ENCODE data around the gene WNT10A. TPM values are rescaled to one million over a fixed set of nuclear protein-coding genes. Genes with fewer than 3 reads are reported as not detected.

WNT10A gene
- total and polyA plus RNA-seq, 10 of the 15 experiments (the other 5 are each of a cell fraction or from before 2014, with no cell fraction given): 0.61 to 45.0 (median 6.9) TPM

DNA sequence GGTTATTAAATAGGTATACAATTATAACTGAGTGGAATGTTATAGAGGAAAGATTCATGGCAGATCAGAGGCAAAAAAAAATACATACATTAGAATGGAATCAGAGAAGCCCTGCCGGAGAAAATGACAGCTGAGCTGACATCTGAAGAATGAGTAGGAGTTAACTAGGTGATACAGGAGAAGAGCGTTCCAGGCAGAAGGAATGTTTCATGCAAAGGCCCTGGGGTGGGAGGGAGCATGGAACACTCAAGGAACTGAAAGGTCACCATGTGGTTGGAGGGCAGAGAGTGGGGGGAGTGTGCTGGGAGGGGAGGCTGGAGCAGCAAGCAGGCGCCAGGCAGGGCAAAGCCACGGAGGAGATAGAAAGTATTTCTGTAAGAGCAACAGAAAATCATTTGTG lies 47.2 kb downstream of the WNT10A start:
- H3K36me3 ChIP-seq (ENCODE audit: control insufficient read depth in 2 of 2, insufficient read depth in 2 of 2, low read length in 1 of 2): no peaks in the 10 kb centered on the region
- no peaks in the 10 kb centered on the region for H3K27me3 ChIP-seq (replicated peaks in 1 of 2; ENCODE audit: control insufficient read depth in 2 of 2, insufficient read depth in 2 of 2, low read length in 1 of 2)
- no peaks in the 10 kb centered on the region for H3K4me1 ChIP-seq (ENCODE audit: control insufficient read depth, insufficient read depth, low read length)
- H3K27ac ChIP-seq (ENCODE audit: control insufficient read depth, insufficient read depth): no peak overlapping the region
- H3K9ac ChIP-seq (ENCODE audit: control insufficient read depth, insufficient read depth, low read length): no peak overlapping the region
- ChIA-PET POLR2A (no interaction called here), CTCF (interaction anchor here (1.9 kb wide), 1 partner anchor 13 kb away, joined by 5 read pairs; no protein-coding TSS in a partner anchor), RAD21 (ENCODE audit: unreplicated experiment) (no interaction called here), SMC1A (ENCODE audit: uncharacterized antibody, unreplicated experiment) (no interaction called here)
- 92% methylated on average over 2 of the region's 4 CpGs for WGBS (ENCODE audit: insufficient coverage, insufficient replicate concordance, low lambda C conversion rate, missing lambda C conversion rate)
- FAIRE-seq (no peak), ATAC-seq (no peak), DNase-seq (ENCODE audit: low read depth, low spot score) (no peak)
- no TSS peak for BruUV-seq (replicated peaks)
- intact Hi-C loops (cut with micrococcal nuclease; ENCODE audit: unreplicated experiment) (no loop called here), in situ Hi-C loops (cut with MboI) (no loop called here)
- no peak overlapping the region for H2AFZ ChIP-seq (ENCODE audit: control insufficient read depth, low read depth, low read length)
- H3K79me2 ChIP-seq (ENCODE audit: control insufficient read depth, insufficient read depth, low read length): no peaks in the 10 kb centered on the region
- H4K20me1 ChIP-seq (ENCODE audit: control insufficient read depth, insufficient read depth): no peaks in the 10 kb centered on the region
- no peak overlapping the region for H3K4me2 ChIP-seq (ENCODE audit: control insufficient read depth, insufficient read depth)
- peaks cover 9% of the 10 kb centered on the region; the same call in 1 of the 3 replicates for H3K9me3 ChIP-seq (replicated peaks; ENCODE audit: control insufficient read depth, insufficient read depth, low read length)
- no peak overlapping the region for H3K4me3 ChIP-seq
- TF ChIP-seq, protein P1, sequence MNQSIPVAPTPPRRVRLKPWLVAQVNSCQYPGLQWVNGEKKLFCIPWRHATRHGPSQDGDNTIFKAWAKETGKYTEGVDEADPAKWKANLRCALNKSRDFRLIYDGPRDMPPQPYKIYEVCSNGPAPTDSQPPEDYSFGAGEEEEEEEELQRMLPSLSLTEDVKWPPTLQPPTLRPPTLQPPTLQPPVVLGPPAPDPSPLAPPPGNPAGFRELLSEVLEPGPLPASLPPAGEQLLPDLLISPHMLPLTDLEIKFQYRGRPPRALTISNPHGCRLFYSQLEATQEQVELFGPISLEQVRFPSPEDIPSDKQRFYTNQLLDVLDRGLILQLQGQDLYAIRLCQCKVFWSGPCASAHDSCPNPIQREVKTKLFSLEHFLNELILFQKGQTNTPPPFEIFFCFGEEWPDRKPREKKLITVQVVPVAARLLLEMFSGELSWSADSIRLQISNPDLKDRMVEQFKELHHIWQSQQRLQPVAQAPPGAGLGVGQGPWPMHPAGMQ (IDR thresholded peaks at IDR 0.05; ENCODE audit: borderline replicate concordance): no peak
- TF ChIP-seq, protein P2, sequence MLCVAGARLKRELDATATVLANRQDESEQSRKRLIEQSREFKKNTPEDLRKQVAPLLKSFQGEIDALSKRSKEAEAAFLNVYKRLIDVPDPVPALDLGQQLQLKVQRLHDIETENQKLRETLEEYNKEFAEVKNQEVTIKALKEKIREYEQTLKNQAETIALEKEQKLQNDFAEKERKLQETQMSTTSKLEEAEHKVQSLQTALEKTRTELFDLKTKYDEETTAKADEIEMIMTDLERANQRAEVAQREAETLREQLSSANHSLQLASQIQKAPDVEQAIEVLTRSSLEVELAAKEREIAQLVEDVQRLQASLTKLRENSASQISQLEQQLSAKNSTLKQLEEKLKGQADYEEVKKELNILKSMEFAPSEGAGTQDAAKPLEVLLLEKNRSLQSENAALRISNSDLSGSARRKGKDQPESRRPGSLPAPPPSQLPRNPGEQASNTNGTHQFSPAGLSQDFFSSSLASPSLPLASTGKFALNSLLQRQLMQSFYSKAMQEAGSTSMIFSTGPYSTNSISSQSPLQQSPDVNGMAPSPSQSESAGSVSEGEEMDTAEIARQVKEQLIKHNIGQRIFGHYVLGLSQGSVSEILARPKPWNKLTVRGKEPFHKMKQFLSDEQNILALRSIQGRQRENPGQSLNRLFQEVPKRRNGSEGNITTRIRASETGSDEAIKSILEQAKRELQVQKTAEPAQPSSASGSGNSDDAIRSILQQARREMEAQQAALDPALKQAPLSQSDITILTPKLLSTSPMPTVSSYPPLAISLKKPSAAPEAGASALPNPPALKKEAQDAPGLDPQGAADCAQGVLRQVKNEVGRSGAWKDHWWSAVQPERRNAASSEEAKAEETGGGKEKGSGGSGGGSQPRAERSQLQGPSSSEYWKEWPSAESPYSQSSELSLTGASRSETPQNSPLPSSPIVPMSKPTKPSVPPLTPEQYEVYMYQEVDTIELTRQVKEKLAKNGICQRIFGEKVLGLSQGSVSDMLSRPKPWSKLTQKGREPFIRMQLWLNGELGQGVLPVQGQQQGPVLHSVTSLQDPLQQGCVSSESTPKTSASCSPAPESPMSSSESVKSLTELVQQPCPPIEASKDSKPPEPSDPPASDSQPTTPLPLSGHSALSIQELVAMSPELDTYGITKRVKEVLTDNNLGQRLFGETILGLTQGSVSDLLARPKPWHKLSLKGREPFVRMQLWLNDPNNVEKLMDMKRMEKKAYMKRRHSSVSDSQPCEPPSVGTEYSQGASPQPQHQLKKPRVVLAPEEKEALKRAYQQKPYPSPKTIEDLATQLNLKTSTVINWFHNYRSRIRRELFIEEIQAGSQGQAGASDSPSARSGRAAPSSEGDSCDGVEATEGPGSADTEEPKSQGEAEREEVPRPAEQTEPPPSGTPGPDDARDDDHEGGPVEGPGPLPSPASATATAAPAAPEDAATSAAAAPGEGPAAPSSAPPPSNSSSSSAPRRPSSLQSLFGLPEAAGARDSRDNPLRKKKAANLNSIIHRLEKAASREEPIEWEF (IDR thresholded peaks at IDR 0.05; ENCODE audit: insufficient replicate concordance, low read depth, low read length): no peak
- TF ChIP-seq NR2C2 (IDR thresholded peaks at IDR 0.05; ENCODE audit: borderline replicate concordance, control insufficient read depth, insufficient read length, low read depth): no peak
- no peak for TF ChIP-seq BHLHE40 (IDR thresholded peaks at IDR 0.05; ENCODE audit: borderline replicate concordance in 1 of 2, low read depth in 2 of 2, low read length in 1 of 2)
- no peak for TF ChIP-seq MYB (IDR thresholded peaks at IDR 0.05; ENCODE audit: borderline replicate concordance, low read depth, low read length)
- no peak for TF ChIP-seq EED (IDR thresholded peaks at IDR 0.05; ENCODE audit: low read depth)
- TF ChIP-seq TARDBP (IDR thresholded peaks at IDR 0.05; ENCODE audit: borderline replicate concordance): no peak
- no peak for TF ChIP-seq ZBED1 (IDR thresholded peaks at IDR 0.05; ENCODE audit: borderline replicate concordance)
- no peak for TF ChIP-seq RBBP5 (conservative IDR thresholded peaks at IDR 0.05)
- TF ChIP-seq CBX5 (IDR thresholded peaks at IDR 0.05; ENCODE audit: low read depth): no peak
- no peak for TF ChIP-seq SREBF2 (IDR thresholded peaks at IDR 0.05; ENCODE audit: low read length)
- no peak for TF ChIP-seq WRNIP1 (IDR thresholded peaks at IDR 0.05; ENCODE audit: borderline replicate concordance, low read depth, low read length)
- TF ChIP-seq CREB1 (IDR thresholded peaks at IDR 0.05; ENCODE audit: low read depth): no peak
- TF ChIP-seq, protein P3, sequence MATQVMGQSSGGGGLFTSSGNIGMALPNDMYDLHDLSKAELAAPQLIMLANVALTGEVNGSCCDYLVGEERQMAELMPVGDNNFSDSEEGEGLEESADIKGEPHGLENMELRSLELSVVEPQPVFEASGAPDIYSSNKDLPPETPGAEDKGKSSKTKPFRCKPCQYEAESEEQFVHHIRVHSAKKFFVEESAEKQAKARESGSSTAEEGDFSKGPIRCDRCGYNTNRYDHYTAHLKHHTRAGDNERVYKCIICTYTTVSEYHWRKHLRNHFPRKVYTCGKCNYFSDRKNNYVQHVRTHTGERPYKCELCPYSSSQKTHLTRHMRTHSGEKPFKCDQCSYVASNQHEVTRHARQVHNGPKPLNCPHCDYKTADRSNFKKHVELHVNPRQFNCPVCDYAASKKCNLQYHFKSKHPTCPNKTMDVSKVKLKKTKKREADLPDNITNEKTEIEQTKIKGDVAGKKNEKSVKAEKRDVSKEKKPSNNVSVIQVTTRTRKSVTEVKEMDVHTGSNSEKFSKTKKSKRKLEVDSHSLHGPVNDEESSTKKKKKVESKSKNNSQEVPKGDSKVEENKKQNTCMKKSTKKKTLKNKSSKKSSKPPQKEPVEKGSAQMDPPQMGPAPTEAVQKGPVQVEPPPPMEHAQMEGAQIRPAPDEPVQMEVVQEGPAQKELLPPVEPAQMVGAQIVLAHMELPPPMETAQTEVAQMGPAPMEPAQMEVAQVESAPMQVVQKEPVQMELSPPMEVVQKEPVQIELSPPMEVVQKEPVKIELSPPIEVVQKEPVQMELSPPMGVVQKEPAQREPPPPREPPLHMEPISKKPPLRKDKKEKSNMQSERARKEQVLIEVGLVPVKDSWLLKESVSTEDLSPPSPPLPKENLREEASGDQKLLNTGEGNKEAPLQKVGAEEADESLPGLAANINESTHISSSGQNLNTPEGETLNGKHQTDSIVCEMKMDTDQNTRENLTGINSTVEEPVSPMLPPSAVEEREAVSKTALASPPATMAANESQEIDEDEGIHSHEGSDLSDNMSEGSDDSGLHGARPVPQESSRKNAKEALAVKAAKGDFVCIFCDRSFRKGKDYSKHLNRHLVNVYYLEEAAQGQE (IDR thresholded peaks at IDR 0.05; ENCODE audit: low read depth, low read length): no peak

Measured in GM12878 (cell line).